ENCODE results near the gene DNAH3.
"Not testable (repeated sequence)": the region's sequence is repeated elsewhere in the genome, so short reads cannot be mapped to it uniquely, and the experiment has no call there.

Gene DNAH3

DNA sequence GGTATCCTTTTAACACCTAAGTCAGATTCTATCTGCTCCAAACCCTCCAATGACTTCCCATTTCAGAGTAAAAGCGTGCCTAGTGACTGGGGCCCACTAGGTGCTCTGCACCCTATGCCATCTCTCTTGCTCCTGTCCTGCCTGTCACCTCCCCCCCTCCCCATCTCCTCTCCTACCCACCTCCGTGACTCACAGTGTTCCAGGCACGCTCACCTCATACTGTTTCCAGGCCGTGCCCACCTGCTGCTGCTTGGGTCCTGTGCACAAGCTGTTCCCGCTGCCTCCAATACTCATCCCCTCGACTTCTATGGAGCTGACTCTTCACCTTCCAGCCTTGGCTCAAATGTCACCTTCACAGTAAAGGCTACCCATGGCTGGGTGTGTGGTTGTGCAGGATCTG, 21.7 kb downstream of the DNAH3 start:
- Histone ChIP-seq H3K4me1 (ENCODE audit: control insufficient read depth, insufficient read depth, low read length) (peaks cover 3% of the 10 kb centered on the region), H3K27ac (ENCODE audit: insufficient read depth, low read depth, low read length, poor library complexity, severe bottlenecking) (no peak overlapping the region), H3K36me3 (ENCODE audit: control insufficient read depth, insufficient read depth, low read length) (no peaks in the 10 kb centered on the region), H3K27me3 (ENCODE audit: control insufficient read depth, insufficient read depth, low read length, poor library complexity, severe bottlenecking) (no peaks in the 10 kb centered on the region), H3K9me3 (ENCODE audit: control insufficient read depth, low read length) (no peaks in the 10 kb centered on the region), H3K4me3 (ENCODE audit: insufficient read depth, low read depth, low read length) (no peak overlapping the region)
- WGBS, 2 experiments, result 91 to 95% methylated on average over 6 of the region's 6 CpGs

DNA sequence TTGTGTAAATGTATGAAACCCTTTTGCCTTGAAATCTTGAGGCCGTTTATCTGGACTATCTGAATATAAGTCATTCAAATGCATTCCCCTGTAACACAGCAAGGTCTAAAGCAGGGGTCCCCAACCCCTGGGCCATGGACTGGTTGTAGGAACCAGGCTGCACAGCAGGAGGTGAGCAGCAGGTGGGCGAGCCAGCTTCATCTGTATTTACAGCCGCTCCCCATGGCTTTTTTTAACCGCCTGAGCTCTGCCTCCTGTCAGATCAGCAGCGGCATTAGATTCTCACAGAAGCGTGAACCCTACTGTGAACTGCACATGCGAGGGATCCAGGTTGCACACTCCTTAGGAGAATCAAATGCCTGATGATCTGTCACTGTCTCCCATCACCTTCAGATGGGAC, 24.1 kb downstream of the DNAH3 start:
- WGBS, 2 experiments, result 41% methylated on average over 7 of the region's 7 CpGs
- Histone ChIP-seq H3K36me3 (ENCODE audit: control insufficient read depth, insufficient read depth, low read length) (no peaks in the 10 kb centered on the region), H3K4me3 (ENCODE audit: insufficient read depth, low read depth, low read length) (no peak overlapping the region), H3K27me3 (ENCODE audit: control insufficient read depth, insufficient read depth, low read length, poor library complexity, severe bottlenecking) (no peaks in the 10 kb centered on the region), H3K27ac (ENCODE audit: insufficient read depth, low read depth, low read length, poor library complexity, severe bottlenecking) (no peak overlapping the region), H3K9me3 (ENCODE audit: control insufficient read depth, low read length) (no peaks in the 10 kb centered on the region), H3K4me1 (ENCODE audit: control insufficient read depth, insufficient read depth, low read length) (no peaks in the 10 kb centered on the region)

DNA sequence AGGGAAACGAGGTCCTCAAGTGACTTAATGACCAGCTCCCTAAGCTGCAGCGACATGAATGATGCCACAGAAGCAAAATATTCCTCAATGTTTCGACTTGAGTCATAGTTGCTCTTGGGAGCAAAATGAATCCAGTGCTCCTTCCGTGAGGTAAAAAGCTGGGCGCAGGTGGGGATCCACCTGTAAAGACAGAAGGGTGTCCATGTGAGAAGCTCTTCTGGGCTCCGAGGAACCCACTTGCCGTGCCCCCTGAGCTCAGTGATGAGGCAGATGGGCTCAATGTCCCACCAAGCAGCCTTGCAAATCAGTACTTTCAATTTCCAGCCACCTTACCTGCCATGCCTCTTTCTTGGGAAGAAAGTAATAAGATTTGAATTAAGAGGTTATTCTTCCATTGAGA, 25.5 kb downstream of the DNAH3 start:
- 93% methylated on average over 7 of the region's 7 CpGs for WGBS, 2 experiments
- H3K27ac ChIP-seq (ENCODE audit: insufficient read depth, low read depth, low read length, poor library complexity, severe bottlenecking), result no peak overlapping the region
- no peaks in the 10 kb centered on the region for H3K4me1 ChIP-seq (ENCODE audit: control insufficient read depth, insufficient read depth, low read length)
- no peak overlapping the region for H3K4me3 ChIP-seq (ENCODE audit: insufficient read depth, low read depth, low read length)
- no peaks in the 10 kb centered on the region for H3K36me3 ChIP-seq (ENCODE audit: control insufficient read depth, insufficient read depth, low read length)
- no peaks in the 10 kb centered on the region for H3K27me3 ChIP-seq (ENCODE audit: control insufficient read depth, insufficient read depth, low read length, poor library complexity, severe bottlenecking)
- no peaks in the 10 kb centered on the region for H3K9me3 ChIP-seq (ENCODE audit: control insufficient read depth, low read length)

DNA sequence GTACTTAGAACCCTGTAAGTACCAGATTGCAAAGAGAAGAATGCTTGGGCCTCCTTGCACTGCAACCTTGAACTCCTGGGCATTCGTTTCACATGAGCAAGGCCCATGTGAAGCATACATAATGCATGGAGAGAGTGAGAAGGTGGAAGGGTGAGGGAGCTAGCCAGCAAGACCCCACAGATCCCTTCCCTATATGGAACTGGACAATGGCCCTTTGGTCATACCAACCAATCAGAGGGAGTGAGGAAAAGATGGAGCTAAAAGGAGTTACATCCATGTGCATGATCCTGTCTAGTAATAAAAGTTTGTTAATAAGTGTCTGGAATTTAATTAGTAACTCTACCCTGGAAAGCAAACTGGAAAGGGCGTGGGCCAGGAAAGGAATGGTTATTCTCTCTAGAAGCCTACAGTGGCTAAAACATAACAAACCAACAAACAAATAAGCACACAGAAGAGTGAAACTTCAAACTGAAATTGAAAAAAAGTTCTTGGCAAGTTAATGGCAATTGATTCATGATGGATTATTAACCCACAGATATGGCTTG, 29.6 kb downstream of the DNAH3 start:
- H3K27ac ChIP-seq (ENCODE audit: insufficient read depth, low read depth, low read length, poor library complexity, severe bottlenecking), result no peak overlapping the region
- H3K4me1 ChIP-seq (ENCODE audit: control insufficient read depth, insufficient read depth, low read length), result no peaks in the 10 kb centered on the region
- H3K9me3 ChIP-seq (ENCODE audit: control insufficient read depth, low read length), result no peaks in the 10 kb centered on the region
- 81 to 85% methylated on average over 1 to 2 of the region's 2 CpGs for WGBS, 2 experiments
- no peak overlapping the region for H3K4me3 ChIP-seq (ENCODE audit: insufficient read depth, low read depth, low read length)
- H3K36me3 ChIP-seq (ENCODE audit: control insufficient read depth, insufficient read depth, low read length), result no peaks in the 10 kb centered on the region
- H3K27me3 ChIP-seq (ENCODE audit: control insufficient read depth, insufficient read depth, low read length, poor library complexity, severe bottlenecking), result no peaks in the 10 kb centered on the region

DNA sequence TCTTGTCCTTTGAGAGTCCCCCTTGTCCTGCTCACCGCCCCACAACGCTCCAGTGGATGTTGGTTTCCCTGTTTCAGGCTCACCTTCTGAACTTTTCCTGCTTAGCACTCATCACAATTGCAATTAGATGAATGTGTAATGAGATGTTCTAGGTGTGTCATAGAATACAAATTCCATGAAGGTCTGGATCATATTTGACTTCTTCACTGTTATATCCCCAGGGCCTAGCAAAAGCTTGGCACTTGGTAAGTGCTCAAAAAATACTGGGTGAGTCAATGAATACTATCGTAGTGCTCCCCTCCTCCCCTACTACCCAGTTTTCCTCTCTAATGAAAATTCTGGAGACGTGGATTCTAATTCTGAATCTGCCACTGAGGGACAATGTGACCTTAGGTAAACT, 33.1 kb downstream of the DNAH3 start:
- Histone ChIP-seq H3K27me3 (ENCODE audit: control insufficient read depth, insufficient read depth, low read length, poor library complexity, severe bottlenecking) (no peaks in the 10 kb centered on the region), H3K27ac (ENCODE audit: insufficient read depth, low read depth, low read length, poor library complexity, severe bottlenecking) (no peak overlapping the region), H3K4me1 (ENCODE audit: control insufficient read depth, insufficient read depth, low read length) (no peaks in the 10 kb centered on the region), H3K4me3 (ENCODE audit: insufficient read depth, low read depth, low read length) (no peak overlapping the region), H3K9me3 (ENCODE audit: control insufficient read depth, low read length) (no peaks in the 10 kb centered on the region), H3K36me3 (ENCODE audit: control insufficient read depth, insufficient read depth, low read length) (no peaks in the 10 kb centered on the region)
- WGBS, 2 experiments, result 88 to 97% methylated on average over 4 of the region's 4 CpGs

DNA sequence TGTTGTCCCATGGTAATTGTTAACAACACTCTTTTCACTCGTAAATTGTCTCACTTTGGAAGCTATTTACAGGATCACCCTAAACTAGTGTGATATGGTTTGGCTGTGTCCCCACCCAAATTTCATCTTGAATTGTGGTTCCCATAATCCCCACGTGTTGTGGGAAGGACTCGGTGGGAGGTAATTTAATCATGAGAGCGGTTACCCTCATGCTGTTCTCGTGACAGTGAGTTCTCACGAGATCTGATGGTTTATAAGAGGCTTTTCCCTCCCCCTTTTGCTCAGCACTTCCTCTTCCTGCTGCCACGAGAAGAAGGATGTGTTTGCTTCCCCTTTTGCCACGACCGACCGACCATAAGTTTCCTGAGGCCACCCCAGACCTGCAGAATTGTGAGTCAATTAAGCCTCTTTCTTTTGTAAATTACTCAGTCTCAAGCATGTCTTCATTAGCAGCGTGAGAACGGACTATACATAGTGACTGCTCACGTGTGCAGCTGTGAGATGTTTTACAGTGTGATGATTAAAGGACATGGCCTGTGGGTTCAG, 34.4 kb downstream of the DNAH3 start:
- H3K36me3 ChIP-seq (ENCODE audit: control insufficient read depth, insufficient read depth, low read length), result no peaks in the 10 kb centered on the region
- no peak overlapping the region for H3K4me3 ChIP-seq (ENCODE audit: insufficient read depth, low read depth, low read length)

DNA sequence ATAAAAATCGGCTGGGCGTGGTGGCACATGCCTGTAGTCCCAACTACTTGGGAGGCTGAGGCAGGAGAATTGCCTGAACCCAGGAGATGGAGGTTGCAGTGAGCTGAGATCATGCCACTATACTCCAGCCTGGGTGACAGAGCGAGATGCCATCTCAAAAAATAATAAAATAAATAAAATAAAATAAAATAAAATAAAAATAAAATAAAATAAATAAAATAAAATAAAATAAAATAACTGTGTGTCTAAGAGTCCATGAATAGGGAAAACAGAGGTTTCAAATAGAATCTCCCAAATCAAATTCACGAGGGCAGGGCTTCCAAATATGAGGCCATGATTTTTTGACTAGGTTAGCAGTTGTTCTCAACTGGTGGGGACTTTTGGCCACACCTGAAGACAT, 35.1 kb downstream of the DNAH3 start:
- H3K27me3 ChIP-seq (ENCODE audit: control insufficient read depth, insufficient read depth, low read length, poor library complexity, severe bottlenecking); H3K4me1 ChIP-seq (ENCODE audit: control insufficient read depth, insufficient read depth, low read length): not testable (repeated sequence)
- WGBS, 2 experiments, result 89 to 94% methylated on average over 3 of the region's 4 CpGs

More for the DNA sequence above, 34.4 kb downstream of the DNAH3 start:
- Histone ChIP-seq H3K9me3 (ENCODE audit: control insufficient read depth, low read length) (no peaks in the 10 kb centered on the region), H3K27me3 (ENCODE audit: control insufficient read depth, insufficient read depth, low read length, poor library complexity, severe bottlenecking) (no peaks in the 10 kb centered on the region), H3K4me1 (ENCODE audit: control insufficient read depth, insufficient read depth, low read length) (no peaks in the 10 kb centered on the region), H3K27ac (ENCODE audit: insufficient read depth, low read depth, low read length, poor library complexity, severe bottlenecking) (no peak overlapping the region)
- 54 to 58% methylated on average over 13 of the region's 13 CpGs for WGBS, 2 experiments

DNA sequence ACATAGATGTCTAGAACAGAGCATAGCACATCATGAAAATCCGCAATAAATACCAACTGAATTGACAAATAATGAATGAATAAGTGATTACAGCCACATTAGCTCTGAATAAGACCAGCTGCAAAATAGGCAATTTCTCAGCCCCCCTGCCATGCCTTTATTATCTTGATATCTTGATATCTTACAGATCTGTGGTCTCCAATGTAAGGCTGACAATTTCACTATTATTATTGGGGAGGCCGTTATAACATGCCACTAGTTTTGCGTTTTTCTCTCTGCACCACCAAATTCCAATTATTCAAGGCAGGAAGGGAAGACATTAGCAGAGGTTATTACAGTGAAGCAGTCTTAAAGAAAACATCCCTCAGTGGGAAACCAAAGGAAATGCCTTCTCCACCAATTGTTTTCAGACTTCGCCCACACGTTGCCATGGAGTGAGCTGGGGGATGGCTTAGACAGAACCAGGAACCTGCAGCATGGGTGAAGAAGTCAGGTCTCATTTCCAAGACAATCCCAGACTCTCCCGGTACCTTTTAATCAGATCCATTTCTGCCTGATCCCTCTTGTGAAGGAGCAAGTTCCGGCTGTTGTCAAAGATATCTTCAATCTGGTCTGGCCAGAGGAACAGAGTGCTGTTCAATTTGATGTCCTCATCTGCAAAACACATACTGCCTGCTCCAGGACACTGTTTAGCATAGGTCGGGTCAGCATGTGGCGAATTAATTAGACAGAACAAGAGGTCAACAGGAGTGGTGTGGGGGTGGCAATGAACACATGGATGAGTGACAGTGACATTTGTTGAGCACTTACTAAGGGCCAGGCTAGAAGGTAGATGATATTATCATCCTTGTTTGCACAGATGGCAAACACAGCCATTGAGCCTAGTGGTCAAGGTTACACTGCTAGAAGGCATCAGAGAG, 46.4 kb downstream of the DNAH3 start:
- Histone ChIP-seq H3K4me1 (ENCODE audit: control insufficient read depth, insufficient read depth, low read length) (peaks cover 21% of the 10 kb centered on the region), H3K36me3 (ENCODE audit: control insufficient read depth, insufficient read depth, low read length) (no peaks in the 10 kb centered on the region), H3K9me3 (ENCODE audit: control insufficient read depth, low read length) (no peaks in the 10 kb centered on the region), H3K27ac (ENCODE audit: insufficient read depth, low read depth, low read length, poor library complexity, severe bottlenecking) (no peak overlapping the region), H3K27me3 (ENCODE audit: control insufficient read depth, insufficient read depth, low read length, poor library complexity, severe bottlenecking) (no peaks in the 10 kb centered on the region), H3K4me3 (ENCODE audit: insufficient read depth, low read depth, low read length) (no peak overlapping the region)
- WGBS, 2 experiments, result 62 to 76% methylated on average over 7 to 9 of the region's 9 CpGs

More for the DNA sequence above, 35.1 kb downstream of the DNAH3 start:
- H3K27ac ChIP-seq (ENCODE audit: insufficient read depth, low read depth, low read length, poor library complexity, severe bottlenecking); H3K4me3 ChIP-seq (ENCODE audit: insufficient read depth, low read depth, low read length); H3K36me3 ChIP-seq (ENCODE audit: control insufficient read depth, insufficient read depth, low read length); H3K9me3 ChIP-seq (ENCODE audit: control insufficient read depth, low read length): not testable (repeated sequence)

DNA sequence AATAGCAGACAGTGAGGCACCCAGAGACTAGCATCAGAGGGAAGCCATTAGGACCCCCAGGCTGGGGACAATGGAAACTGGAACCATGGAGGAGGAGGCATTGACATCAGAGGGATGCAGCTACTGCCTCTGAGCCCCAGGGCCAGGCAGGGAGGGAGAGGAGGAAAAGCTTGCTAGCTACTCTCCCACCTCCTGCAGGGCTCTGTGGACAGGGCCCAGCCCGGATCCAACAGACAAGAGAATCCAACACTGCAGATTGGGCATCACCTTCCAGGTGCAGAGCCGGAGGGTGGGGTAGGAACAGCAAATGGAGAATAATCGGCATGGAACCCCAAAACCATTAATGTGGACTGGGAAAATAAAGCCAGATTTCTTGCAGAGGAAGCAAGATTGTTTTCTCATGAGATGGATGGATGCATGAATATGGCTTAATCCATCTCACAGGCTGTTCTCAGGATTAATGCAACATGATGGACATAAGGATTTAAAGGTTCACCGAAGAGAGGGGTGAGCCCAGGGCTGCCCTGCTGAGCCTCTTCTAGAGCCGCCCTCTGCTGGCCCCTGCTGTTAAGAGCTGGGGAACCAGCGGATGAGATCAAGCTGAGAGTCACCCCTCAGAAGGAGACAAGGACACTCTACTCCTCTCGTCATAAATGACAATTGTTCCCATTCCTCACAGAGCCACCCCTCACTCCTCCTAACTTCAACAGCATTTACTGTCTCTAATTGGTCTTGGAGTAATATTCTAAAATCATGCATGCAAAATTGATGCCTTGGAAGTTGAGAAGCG, 48.8 kb downstream of the DNAH3 start:
- Histone ChIP-seq H3K4me3 (ENCODE audit: insufficient read depth, low read depth, low read length) (no peak overlapping the region), H3K27me3 (ENCODE audit: control insufficient read depth, insufficient read depth, low read length, poor library complexity, severe bottlenecking) (no peaks in the 10 kb centered on the region), H3K4me1 (ENCODE audit: control insufficient read depth, insufficient read depth, low read length) (peaks cover 21% of the 10 kb centered on the region), H3K36me3 (ENCODE audit: control insufficient read depth, insufficient read depth, low read length) (no peaks in the 10 kb centered on the region), H3K27ac (ENCODE audit: insufficient read depth, low read depth, low read length, poor library complexity, severe bottlenecking) (no peak overlapping the region), H3K9me3 (ENCODE audit: control insufficient read depth, low read length) (no peaks in the 10 kb centered on the region)
- 70 to 71% methylated on average over 8 of the region's 8 CpGs for WGBS, 2 experiments

DNA sequence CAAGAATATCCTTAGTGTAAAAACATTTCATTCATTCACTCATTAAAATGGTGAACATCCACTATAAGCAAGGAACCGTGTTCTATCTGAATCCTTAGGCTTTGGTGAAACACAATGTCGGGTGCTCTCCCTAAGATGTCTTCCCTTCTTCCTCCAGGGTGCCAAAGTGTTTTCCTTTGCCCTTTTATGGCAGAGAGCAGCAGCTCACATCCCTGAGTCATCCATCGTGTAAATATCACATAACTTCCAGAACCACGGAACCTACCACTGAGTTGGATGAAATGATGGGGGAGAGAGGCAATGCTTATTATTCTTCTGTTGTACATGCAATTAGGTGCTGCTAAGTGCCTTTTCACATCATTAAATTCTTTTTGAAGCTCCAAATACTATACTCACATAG, 50.2 kb downstream of the DNAH3 start:
- no peak overlapping the region for H3K4me3 ChIP-seq (ENCODE audit: insufficient read depth, low read depth, low read length)
- peaks cover 21% of the 10 kb centered on the region for H3K4me1 ChIP-seq (ENCODE audit: control insufficient read depth, insufficient read depth, low read length)
- no peaks in the 10 kb centered on the region for H3K27me3 ChIP-seq (ENCODE audit: control insufficient read depth, insufficient read depth, low read length, poor library complexity, severe bottlenecking)
- 95 to 96% methylated on average over 2 to 4 of the region's 4 CpGs for whole genome bisulfite sequencing, 2 experiments
- no peaks in the 10 kb centered on the region for H3K36me3 ChIP-seq (ENCODE audit: control insufficient read depth, insufficient read depth, low read length)
- H3K27ac ChIP-seq (ENCODE audit: insufficient read depth, low read depth, low read length, poor library complexity, severe bottlenecking), result no peak overlapping the region
- no peaks in the 10 kb centered on the region for H3K9me3 ChIP-seq (ENCODE audit: control insufficient read depth, low read length)
